ENCODE data around the gene KCNC1. TPM values are rescaled to one million over a fixed set of nuclear protein-coding genes. Genes with fewer than 3 reads are reported as not detected.

The KCNC1 gene
- total RNA-seq, 3 donors from 2014 or later, result 0.29 to 0.66 (median 0.34) TPM

DNA sequence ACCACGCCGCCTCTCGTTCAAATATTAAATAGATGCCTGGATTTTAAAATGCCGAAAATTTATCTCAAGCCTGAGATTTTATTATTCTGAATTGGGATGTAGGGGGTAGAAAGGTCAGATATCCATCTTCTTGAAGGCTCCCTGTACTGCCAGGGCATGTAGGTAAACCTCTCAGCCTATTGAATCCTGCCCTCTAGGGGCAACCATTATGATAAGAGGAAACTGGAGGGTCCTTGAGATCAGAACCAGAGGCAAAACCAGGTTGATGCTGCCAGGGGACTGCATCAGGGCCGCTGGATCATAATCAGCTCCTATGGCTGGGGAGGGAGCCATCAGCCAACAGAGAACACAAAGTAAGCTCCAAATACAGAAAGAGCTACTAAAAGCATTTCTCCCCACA, 92.4 kb downstream of the KCNC1 start:
- H3K4me1 ChIP-seq (ENCODE audit: low read depth), result no peaks in the 10 kb centered on the region
- no peak overlapping the region for H3K4me3 ChIP-seq
- ATAC-seq (no peak), DNase-seq (no peak)
- intact Hi-C loops (cut with DNase I, micrococcal nuclease), result loop anchor here in 1 of 2 donors (5.0 kb wide), 1 partner anchor 65 kb away; no protein-coding TSS in a partner anchor
- TF ChIP-seq CTCF (IDR thresholded peaks at IDR 0.05), result no peak
- no peaks in the 10 kb centered on the region for H3K36me3 ChIP-seq (ENCODE audit: low read depth)
- H3K9me3 ChIP-seq, result no peaks in the 10 kb centered on the region

DNA sequence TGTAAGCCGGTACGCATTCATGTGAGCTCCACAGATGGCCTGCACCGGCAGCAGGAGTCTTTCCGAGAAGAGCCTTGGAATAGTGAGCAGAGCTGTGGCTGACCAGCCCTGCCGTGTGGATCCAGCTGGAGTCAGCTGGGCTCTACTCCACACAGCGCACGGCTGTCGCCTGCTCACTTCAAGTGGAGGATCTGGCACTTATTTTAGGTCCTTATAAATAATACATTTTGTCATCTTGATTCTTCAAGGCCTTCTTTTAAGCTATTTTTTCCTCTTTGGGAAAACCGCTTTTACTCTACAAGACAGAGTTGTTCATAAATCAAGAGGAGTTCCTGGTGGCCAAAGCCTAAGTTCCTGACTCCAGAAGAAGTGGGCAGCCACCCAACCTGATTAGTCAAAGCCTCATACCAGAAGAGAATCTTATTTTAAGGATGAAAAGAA, 93.8 kb downstream of the KCNC1 start:
- ATAC-seq, result peak; percentile 62
- TF ChIP-seq CTCF (IDR thresholded peaks at IDR 0.05), result no peak
- no peaks in the 10 kb centered on the region for H3K36me3 ChIP-seq (ENCODE audit: low read depth)
- peak; percentile 37 to 56 (median 39) for DNase-seq
- intact Hi-C loops (cut with DNase I, micrococcal nuclease), result loop anchor here in 1 of 2 donors (5.0 kb wide), 1 partner anchor 66 kb away; no protein-coding TSS in a partner anchor
- H3K4me3 ChIP-seq, result no peak overlapping the region
- H3K4me1 ChIP-seq (ENCODE audit: low read depth), result no peaks in the 10 kb centered on the region
- H3K9me3 ChIP-seq, result no peaks in the 10 kb centered on the region

DNA sequence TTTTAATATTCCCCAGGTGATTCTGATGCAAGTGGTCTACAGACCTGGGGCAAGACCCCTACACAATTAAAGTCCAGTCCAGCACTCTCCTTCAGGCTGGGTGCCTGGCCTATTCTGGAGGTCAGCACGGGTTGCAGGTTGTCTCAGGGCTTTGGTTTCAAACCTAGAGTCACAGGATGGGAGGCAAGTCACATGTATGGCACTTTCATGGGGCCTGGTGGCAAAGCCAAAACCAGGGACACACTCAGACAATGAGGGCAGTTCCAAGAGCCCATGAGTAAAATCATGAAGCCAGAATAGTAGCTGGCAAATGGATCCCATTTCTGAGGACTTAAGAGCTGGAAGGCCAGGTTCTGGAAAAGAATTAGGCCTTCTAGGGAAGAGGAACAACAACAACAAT, 96.6 kb downstream of the KCNC1 start:
- TF ChIP-seq CTCF (IDR thresholded peaks at IDR 0.05), result no peak
- DNase-seq, result no peak
- no peaks in the 10 kb centered on the region for H3K36me3 ChIP-seq (ENCODE audit: low read depth)

GRCh38 chr11:17831883-17832282, 97.3 kb downstream of the KCNC1 start:
- TF ChIP-seq CTCF (IDR thresholded peaks at IDR 0.05), result no peak
- no peak for ATAC-seq
- no peaks in the 10 kb centered on the region for H3K36me3 ChIP-seq (ENCODE audit: low read depth)

More for the DNA sequence above, 96.6 kb downstream of the KCNC1 start:
- intact Hi-C loops (cut with DNase I, micrococcal nuclease), result no loop called here
- no peak for ATAC-seq
- H3K9me3 ChIP-seq, result no peaks in the 10 kb centered on the region
- H3K4me3 ChIP-seq, result no peak overlapping the region
- H3K4me1 ChIP-seq (ENCODE audit: low read depth), result no peaks in the 10 kb centered on the region

More at GRCh38 chr11:17831883-17832282, 97.3 kb downstream of the KCNC1 start:
- H3K4me3 ChIP-seq, result no peak overlapping the region
- intact Hi-C loops (cut with DNase I, micrococcal nuclease), result no loop called here
- DNase-seq, result no peak
- H3K9me3 ChIP-seq, result no peaks in the 10 kb centered on the region
- H3K4me1 ChIP-seq (ENCODE audit: low read depth), result no peaks in the 10 kb centered on the region

Other genes with a start within 250 kb of the KCNC1 start
- 100 to 1,000 TPM in 2 of 3 donors, 10 to 100 TPM in 1; 81.7 to 229 (median 141) TPM for gene USH1C, start 190.4 kb upstream of the KCNC1 start, total RNA-seq
- gene OTOG, start 187.5 kb upstream of the KCNC1 start, total RNA-seq, result under 1 TPM in 1 of 3 donors, not detected in 2; 0.06 TPM
- not detected for gene MYOD1, start 15.2 kb upstream of the KCNC1 start, total RNA-seq